CD4-positive, alpha-beta T cell (primary cell): ENCODE data around the gene ZNF581. TPM values are rescaled to one million over a fixed set of nuclear protein-coding genes. Genes with fewer than 3 reads are reported as not detected.

Experiments used
- ATAC-seq: fragments of 200-7000 bp; cut with Tn5 transposase; one replicate; pipeline ENCODE4 v1.10.0; 2022; ENCODE audit warnings: mild to moderate bottlenecking; ENCODE audit not compliant: poor library complexity
- CTCF ChIA-PET: fragments of 350-600 bp; sonication (Branson Sonifier 250); formaldehyde crosslinking; loops from one replicate; lab custom pipeline; 2021; ENCODE audit warnings: antibody characterized with exemption, inconsistent platforms; lab: Charles Lee
- POLR2A ChIA-PET: fragments of 350-600 bp; sonication (Branson Sonifier 250); formaldehyde crosslinking; loops from one replicate; lab custom pipeline; 2021; ENCODE audit warnings: antibody characterized with exemption, inconsistent platforms; lab: Charles Lee
- DNase-seq, 14 experiments: peaks; one replicate each; pipeline ENCODE4 v3.0.0-alpha.2; 2013 to 2020; ENCODE audit warnings: mixed read lengths in 2 of 14
- H3K27ac ChIP-seq, 2 donors: one replicate each; pipeline versions ENCODE4 v1.5.1 to v1.7.0; 2013; ENCODE audit warnings: low read length in 2 of 2, low read depth in 1 of 2, mild to moderate bottlenecking in 1 of 2
- H3K27me3 ChIP-seq, 2 experiments: 1 replicate in 1 of 2; 2 replicates in 1 of 2; pipeline versions ENCODE4 v1.6.1 to v1.7.0; 2013; ENCODE audit warnings: low read length in 2 of 2, control low read depth in 1 of 2, mild to moderate bottlenecking in 1 of 2, moderate library complexity in 1 of 2; ENCODE audit not compliant: insufficient read depth in 2 of 2, control insufficient read depth in 1 of 2
- H3K36me3 ChIP-seq: one replicate; pipeline ENCODE4 v1.6.1; 2013; ENCODE audit warnings: low read length, control low read depth; ENCODE audit not compliant: insufficient read depth
- H3K4me1 ChIP-seq: one replicate; pipeline ENCODE4 v1.6.1; 2013; ENCODE audit warnings: low read length, control low read depth; ENCODE audit not compliant: insufficient read depth
- H3K4me3 ChIP-seq: one replicate; pipeline ENCODE4 v1.5.1; 2013; ENCODE audit warnings: mild to moderate bottlenecking, low read length, moderate library complexity
- H3K9me3 ChIP-seq, 2 experiments: 1 replicate in 1 of 2; 2 replicates in 1 of 2; pipeline versions ENCODE4 v1.6.1 to v1.7.0; 2013; ENCODE audit warnings: low read length in 2 of 2, mild to moderate bottlenecking in 2 of 2, control low read depth in 1 of 2, moderate library complexity in 1 of 2; ENCODE audit not compliant: control insufficient read depth in 1 of 2, insufficient read depth in 1 of 2
- H3K27ac Mint-ChIP-seq: one replicate; pipeline ENCODE4 v1.8.0; 2020; ENCODE audit warnings: mixed read lengths
- H3K27me3 Mint-ChIP-seq: one replicate; pipeline ENCODE4 v1.8.0; 2021; ENCODE audit warnings: mixed read lengths
- H3K36me3 Mint-ChIP-seq: one replicate; pipeline ENCODE4 v1.8.0; 2021; ENCODE audit warnings: low read depth, mixed read lengths
- H3K4me1 Mint-ChIP-seq: one replicate; pipeline ENCODE4 v1.8.0; 2021; ENCODE audit warnings: low read depth, mixed read lengths
- H3K4me3 Mint-ChIP-seq: one replicate; pipeline ENCODE4 v1.8.0; 2020; ENCODE audit warnings: mild to moderate bottlenecking, mixed read lengths
- H3K9me3 Mint-ChIP-seq: one replicate; pipeline ENCODE4 v1.8.0; 2020; ENCODE audit warnings: mixed read lengths
- intact Hi-C, 2 experiments: fragments of 100-400 bp; cut with DNase I in 1 of 2; cut with micrococcal nuclease in 1 of 2; formaldehyde crosslinking; loops; one replicate each; pipeline versions ENCODE4 v1.15.1 to v1.9.0; 2023 to 2025; cut with DNase I, micrococcal nuclease
- total RNA-seq, 174 experiments: library from RNA in 2 of 174; stranded (reverse) in 2 of 174; gene quantifications; one replicate each; pipeline ENCODE4 v1.2.3 and lab custom pipeline; 2021 to 2026
- TF ChIP-seq, protein P1 (sequence below): fragments of 200-600 bp; IDR thresholded peaks from one replicate; pipeline ENCODE4 v1.8.0; 2022; ENCODE audit warnings: antibody characterized with exemption, mild to moderate bottlenecking

ZNF581 gene
- total RNA-seq, 2 experiments from 2014 or later: 23.1 to 24.7 TPM

DNA sequence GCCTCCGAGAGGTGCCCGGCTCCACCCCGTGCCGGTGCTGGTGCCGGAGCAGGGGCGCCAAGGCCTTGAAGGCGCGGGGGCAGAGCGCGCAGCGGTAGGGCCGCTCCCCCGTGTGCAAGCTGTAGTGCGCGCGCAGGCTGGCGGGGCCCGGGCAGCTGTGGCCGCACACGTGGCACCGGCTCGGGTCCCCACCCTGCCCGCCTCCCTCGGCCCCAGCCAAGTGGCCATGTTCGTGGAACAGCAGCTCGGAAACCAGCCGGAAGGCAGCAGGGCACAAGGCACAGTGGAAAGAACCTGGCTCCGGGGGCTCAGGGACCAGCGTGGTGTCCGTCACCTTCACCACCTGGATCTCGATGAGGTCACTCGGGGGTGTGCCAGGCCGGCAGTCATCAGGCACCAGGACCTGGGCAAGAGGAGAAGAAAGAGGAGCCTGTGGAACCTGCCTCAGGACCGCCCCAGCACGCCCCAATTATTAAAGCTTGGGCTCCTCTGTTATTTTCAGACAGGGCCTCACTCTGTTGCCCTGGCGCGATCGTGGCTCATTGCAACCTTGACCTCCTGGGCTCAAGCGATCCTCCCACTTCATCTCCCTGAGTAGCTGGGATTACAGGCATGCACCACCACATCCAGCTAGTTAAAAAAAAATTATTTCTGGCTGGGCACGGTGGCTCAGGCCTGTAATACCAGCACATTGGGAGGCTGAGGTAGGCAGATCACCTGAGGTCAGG, 21.0 kb upstream of the ZNF581 start:
- H3K27ac Mint-ChIP-seq: no peak overlapping the region
- intact Hi-C loops: no loop called here
- no peak overlapping the region for H3K4me3 Mint-ChIP-seq
- DNase-seq (peak in 1 of 14 experiments; percentile 41), ATAC-seq (no peak)
- H3K9me3 Mint-ChIP-seq: no peaks in the 10 kb centered on the region
- H3K36me3 ChIP-seq: peaks cover 13% of the 10 kb centered on the region
- ChIA-PET POLR2A (interaction anchor here (2.7 kb wide), 1 partner anchor 23 kb away, joined by 42 read pairs; the partner anchor contains the start of genes FIZ1 and ZNF524), CTCF (interaction anchor here (1.1 to 5.4 kb wide), 3 partner anchors 9 to 119 kb away, joined by 3 to 60 read pairs (median 3); partner anchors contain the start of gene ZNF865)
- peaks cover 33% of the 10 kb centered on the region for H3K36me3 Mint-ChIP-seq
- H3K27me3 Mint-ChIP-seq: no peaks in the 10 kb centered on the region
- TF ChIP-seq, protein P1, sequence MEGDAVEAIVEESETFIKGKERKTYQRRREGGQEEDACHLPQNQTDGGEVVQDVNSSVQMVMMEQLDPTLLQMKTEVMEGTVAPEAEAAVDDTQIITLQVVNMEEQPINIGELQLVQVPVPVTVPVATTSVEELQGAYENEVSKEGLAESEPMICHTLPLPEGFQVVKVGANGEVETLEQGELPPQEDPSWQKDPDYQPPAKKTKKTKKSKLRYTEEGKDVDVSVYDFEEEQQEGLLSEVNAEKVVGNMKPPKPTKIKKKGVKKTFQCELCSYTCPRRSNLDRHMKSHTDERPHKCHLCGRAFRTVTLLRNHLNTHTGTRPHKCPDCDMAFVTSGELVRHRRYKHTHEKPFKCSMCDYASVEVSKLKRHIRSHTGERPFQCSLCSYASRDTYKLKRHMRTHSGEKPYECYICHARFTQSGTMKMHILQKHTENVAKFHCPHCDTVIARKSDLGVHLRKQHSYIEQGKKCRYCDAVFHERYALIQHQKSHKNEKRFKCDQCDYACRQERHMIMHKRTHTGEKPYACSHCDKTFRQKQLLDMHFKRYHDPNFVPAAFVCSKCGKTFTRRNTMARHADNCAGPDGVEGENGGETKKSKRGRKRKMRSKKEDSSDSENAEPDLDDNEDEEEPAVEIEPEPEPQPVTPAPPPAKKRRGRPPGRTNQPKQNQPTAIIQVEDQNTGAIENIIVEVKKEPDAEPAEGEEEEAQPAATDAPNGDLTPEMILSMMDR: no peak
- H3K4me1 ChIP-seq: peaks cover 53% of the 10 kb centered on the region
- no peak overlapping the region for H3K27ac ChIP-seq
- no peaks in the 10 kb centered on the region for H3K27me3 ChIP-seq
- no peak overlapping the region for H3K4me3 ChIP-seq
- H3K9me3 ChIP-seq: no peaks in the 10 kb centered on the region
- H3K4me1 Mint-ChIP-seq: peaks cover 56% of the 10 kb centered on the region

DNA sequence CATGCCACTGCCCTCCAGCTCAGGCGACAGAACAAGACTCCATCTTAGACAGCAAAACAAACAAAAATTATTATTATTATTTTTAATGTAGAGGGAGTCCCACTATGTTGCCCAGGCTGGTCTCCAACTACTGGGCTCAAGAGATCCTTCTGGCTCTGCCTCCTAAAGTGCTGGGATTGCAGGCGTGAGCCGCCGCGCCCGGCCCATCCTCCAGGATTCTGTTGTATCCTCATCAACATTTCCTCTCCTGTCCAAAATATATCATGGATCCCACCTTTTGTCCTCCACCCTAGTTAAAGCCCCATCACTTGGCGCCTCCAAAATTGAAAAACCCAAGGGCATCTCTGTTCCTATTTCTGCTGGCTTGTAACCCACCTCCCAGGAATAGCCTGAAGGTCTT, 20.3 kb upstream of the ZNF581 start:
- H3K9me3 ChIP-seq: no peaks in the 10 kb centered on the region
- TF ChIP-seq, protein P1: no peak
- ChIA-PET POLR2A (interaction anchor here (2.7 to 4.8 kb wide), 4 partner anchors 10 to 24 kb away, joined by 11 to 50 read pairs (median 44); partner anchors contain the start of genes FIZ1, ZNF524 and ZNF865), CTCF (interaction anchor here (1.1 to 5.4 kb wide), 3 partner anchors 8 to 119 kb away, joined by 3 to 60 read pairs (median 3); partner anchors contain the start of gene ZNF865)
- Mint-ChIP-seq H3K27me3 (no peaks in the 10 kb centered on the region), H3K4me1 (peaks cover 56% of the 10 kb centered on the region), H3K9me3 (no peaks in the 10 kb centered on the region), H3K4me3 (peak overlapping the region; percentile 15), H3K27ac (peak overlapping the region; percentile 100), H3K36me3 (peaks cover 28% of the 10 kb centered on the region)
- intact Hi-C loops: loop anchor here in 1 of 2 experiments (1.0 kb wide), 1 partner anchor 18 kb away; the partner anchor contains the start of gene ZNF865
- H3K4me1 ChIP-seq: peaks cover 56% of the 10 kb centered on the region
- no peak for DNase-seq
- H3K27ac ChIP-seq: no peak overlapping the region
- H3K4me3 ChIP-seq: no peak overlapping the region
- ATAC-seq: no peak
- peaks cover 8% of the 10 kb centered on the region for H3K36me3 ChIP-seq
- H3K27me3 ChIP-seq: no peaks in the 10 kb centered on the region

DNA sequence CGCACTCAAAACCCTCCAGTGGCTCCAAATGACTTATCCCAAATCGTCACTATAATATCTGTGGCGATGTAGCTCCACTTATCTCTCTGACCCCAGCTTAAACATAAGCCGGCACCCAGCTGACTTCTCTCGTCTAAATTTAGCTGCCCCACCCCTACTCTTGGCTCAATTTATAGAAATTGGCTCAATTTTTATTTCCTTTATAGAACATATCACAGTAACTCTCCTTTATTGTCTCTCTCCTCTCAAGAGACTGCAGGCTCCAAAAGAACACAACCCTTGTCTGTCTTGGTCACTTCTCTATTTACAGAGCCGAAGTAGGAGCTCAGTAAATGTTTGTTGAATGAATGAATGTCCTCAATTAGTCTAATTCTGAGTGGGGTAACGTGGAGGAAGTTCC, 19.9 kb upstream of the ZNF581 start:
- ATAC-seq: no peak
- POLR2A ChIA-PET: interaction anchor here (1.0 to 4.8 kb wide), 6 partner anchors 10 to 43 kb away, joined by 4 to 50 read pairs (median 26); partner anchors contain the start of genes FIZ1, ZNF524, ZNF579 and ZNF865
- Mint-ChIP-seq H3K27ac (peak overlapping the region; percentile 100), H3K9me3 (no peaks in the 10 kb centered on the region), H3K4me1 (peaks cover 56% of the 10 kb centered on the region), H3K4me3 (peak overlapping the region; percentile 98), H3K36me3 (peaks cover 28% of the 10 kb centered on the region), H3K27me3 (no peaks in the 10 kb centered on the region)
- CTCF ChIA-PET: interaction anchor here (1.1 to 5.4 kb wide), 3 partner anchors 17 to 120 kb away, joined by 3 to 60 read pairs (median 24); partner anchors contain the start of gene ZNF865
- DNase-seq: no peak
- TF ChIP-seq, protein P1: no peak
- H3K4me3 ChIP-seq: no peak overlapping the region
- H3K36me3 ChIP-seq: peaks cover 8% of the 10 kb centered on the region
- no peak overlapping the region for H3K27ac ChIP-seq
- H3K9me3 ChIP-seq: no peaks in the 10 kb centered on the region
- peaks cover 56% of the 10 kb centered on the region for H3K4me1 ChIP-seq
- intact Hi-C loops: loop anchor here in 1 of 2 experiments (1.0 kb wide), 1 partner anchor 18 kb away; the partner anchor contains the start of gene ZNF865
- H3K27me3 ChIP-seq: no peaks in the 10 kb centered on the region
